NCI-H2227 (cell line): Measurements from ENCODE around the gene TAOK3.
"Not testable (repeated sequence)": the region's sequence is repeated elsewhere in the genome, so short reads cannot be mapped to it uniquely, and the experiment has no call there.

Experiments
- DNase-seq: peaks from one replicate; lab custom pipeline; 2025; ENCODE audit not compliant: unreplicated experiment; lab: John Stamatoyannopoulos, UW

TAOK3 gene

GRCh38 chr12:118304093-118304492 is 68.6 kb downstream of the TAOK3 start:
- no peak for DNase-seq

GRCh38 chr12:118302053-118302452 is 70.7 kb downstream of the TAOK3 start:
- no peak for DNase-seq

DNA sequence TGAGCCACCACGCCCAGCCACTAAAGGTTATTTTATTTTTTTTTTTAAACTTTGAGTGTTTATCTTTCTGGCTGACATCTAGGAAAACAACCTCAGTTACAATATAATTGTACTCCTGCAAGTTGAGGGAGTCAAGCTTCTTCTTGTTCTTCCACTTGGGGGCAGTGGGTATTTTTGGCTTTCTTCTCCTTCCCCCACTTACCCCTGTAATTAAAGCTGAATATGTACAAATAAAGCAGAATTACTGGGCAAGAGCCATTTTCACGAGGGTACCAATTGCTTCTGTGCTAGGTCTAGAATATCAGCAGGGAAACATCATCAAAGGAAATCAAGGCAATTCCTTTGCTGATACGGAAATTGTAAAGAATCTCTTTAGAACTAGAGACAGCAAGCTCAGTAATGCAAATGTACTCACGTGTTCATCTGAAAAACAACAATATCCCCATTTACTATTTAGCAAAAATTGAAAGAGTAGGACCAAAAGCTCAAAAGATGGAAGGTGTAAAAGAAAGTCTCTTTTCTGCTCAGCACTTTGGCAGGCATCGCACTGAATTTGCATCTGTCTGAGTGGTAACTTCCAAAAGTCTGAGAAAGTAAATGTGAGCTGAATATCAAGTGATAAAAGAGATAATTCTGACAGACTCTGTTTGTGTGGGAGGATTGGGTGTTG is 72.8 kb downstream of the TAOK3 start:
- no peak for DNase-seq

GRCh38 chr12:118297284-118297683 is 75.4 kb downstream of the TAOK3 start:
- DNase-seq: no peak

GRCh38 chr12:118292836-118293235 is 79.9 kb downstream of the TAOK3 start:
- no peak for DNase-seq

GRCh38 chr12:118290130-118290529 is 82.6 kb downstream of the TAOK3 start:
- no peak for DNase-seq

DNA sequence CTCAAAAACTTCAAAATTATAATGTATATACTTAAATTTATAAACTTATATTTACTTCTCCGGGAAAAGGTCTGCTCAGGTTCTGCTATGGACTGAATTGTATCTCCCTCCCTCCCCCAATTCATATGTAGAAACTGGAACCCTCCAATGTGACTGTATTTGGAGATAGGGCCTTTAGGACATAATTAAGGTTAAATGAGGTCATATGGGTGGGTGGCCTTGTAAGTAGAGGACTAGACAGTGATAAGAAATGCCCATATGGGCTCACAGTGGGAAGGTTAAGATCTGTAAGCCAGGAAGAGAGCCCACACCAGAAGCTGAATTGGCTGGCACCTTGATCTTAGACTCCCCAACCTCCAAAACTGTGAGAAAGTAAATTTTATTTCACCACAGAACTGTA is 84.5 kb downstream of the TAOK3 start:
- DNase-seq: no peak

DNA sequence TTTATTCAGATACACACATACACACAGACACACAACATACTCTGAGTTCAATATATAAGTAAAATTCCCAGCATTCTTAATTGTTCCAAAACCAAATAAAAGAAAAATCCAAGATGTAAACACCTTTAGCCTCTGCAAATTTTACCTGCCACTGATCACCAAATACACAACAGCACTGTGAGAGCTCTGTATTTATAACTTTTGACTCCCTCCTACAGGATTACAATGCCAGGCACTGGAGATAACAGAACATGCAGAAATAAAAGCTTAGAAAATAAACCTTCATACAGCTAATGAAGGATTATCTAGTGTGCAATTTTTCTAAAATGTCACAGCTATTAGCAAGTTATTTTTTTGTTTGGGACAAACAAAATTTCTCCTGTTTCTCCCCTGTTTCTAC is 85.0 kb downstream of the TAOK3 start:
- no peak for DNase-seq

DNA sequence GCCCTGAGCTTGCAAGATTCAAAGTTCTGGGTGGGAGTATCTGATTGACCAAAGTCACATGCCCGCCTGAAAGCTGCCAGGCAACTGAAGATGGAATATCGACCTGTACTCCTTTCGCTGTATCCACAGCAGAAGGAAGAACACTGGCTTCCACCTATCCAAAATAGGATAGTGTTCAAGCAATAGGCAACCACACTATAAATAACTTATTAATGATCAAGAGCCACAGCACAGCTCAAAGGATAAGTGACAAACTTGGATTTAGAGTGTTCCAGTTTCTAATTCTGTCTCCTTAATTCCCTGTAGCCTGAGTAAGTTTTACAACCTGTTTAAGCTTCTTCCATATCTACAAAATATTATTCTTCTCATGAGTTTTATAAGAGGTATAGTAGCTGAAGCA is 89.9 kb downstream of the TAOK3 start:
- DNase-seq: no peak

DNA sequence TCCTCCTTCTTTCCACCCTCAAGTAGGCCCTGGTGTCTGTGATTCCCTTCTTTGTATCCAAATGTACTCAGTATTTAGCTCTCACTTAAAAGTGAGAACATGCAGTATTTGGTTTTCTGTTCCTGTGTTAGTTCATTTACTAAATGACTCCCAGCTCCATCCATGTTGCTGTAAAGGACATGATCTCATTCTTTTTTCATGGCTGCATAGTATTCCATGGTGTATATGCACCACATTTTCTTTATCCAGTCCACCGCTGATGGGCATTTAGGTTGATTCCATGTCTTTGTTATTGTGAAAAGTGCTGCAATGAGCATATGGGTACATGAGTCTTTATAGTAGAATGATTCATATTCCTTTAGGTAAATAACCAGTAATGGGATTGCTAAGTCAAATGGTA is 94.4 kb downstream of the TAOK3 start:
- not testable (repeated sequence) for DNase-seq

DNA sequence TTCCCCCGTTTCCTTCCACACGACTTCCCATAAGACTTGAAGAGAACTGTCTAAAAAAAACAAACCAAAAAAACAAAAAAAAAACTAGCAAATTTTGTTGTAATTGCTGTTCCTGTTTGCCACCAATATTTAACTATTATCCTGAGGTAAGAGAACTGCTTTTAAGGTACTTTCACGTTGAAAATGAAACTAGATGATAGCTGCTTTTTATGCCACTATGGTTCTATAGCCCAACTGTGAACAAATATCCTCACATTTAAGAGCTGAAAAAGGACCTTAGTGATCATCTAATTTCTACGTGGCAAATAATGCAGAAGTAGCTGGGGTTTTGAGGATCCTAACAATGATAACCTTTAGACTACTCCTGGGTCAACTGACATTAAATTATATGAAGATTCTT is 98.6 kb downstream of the TAOK3 start:
- DNase-seq: no peak

DNA sequence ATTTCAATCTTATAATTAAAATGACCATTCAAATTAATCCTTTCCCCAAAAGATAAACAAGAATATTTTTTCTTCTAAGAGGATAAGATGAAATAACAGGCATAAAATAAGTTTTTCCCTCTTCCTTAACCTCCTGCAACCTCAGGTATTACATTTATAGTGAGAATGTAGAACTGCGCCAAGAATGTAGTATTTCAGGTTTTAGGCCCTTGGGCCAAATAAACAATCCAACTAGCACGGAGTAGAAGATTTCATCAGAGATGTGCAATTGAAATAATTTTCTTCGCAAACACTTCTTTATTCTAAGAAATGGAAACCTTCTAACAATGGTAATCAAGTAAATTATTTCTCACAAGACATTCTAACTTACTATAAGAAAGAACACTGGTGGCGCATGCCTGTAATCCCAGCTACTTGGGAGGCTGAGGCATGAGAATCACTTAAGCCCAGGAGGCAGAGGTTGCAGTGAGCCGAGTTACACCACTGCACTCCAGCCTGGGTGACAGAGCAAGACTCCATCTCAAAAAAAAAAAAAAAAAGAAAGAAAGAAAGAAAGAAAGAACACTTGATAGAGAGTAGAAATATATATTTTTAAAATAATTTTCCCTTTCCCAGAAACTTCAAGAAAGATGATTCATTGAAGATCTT is 100.8 kb downstream of the TAOK3 start:
- no peak for DNase-seq

DNA sequence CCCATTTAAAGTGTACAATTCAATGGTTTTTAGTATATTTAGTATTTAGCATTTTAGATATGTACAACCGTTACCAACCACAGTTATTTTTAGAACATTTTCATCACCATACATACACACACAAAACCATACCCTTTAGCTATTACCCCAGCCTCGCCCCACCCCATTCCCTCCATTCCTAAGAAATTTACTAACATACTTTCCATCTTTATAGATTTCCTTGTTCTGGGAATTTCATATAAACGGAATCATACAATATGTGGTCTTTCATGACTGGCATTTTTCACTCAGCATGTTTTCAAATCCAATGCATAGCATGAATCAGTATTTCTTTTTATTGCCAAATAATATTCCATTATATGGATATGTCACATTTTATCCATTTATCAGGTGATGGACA is 101.5 kb downstream of the TAOK3 start:
- no peak for DNase-seq

GRCh38 chr12:118269806-118270205 is 102.9 kb downstream of the TAOK3 start:
- DNase-seq: no peak

DNA sequence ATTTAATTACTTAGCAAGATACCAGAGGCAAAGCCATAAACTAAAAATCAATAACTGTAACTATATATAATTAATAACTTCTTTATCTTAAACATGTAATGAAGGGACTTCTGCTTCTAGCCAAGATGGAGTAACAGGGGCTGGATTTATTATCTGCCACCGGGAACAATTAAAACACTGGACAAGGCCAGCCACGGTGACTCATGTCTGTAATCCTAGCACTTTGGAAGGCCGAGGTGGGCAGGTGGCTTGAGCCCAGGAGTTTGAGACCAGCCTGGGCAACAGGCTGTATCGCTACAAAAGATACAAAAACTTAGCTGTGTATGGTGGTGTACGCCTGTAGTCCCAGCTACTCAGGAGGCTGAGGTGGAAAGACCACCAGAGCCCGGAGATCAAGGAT is 113.6 kb downstream of the TAOK3 start:
- no peak for DNase-seq

GRCh38 chr12:118256352-118256751 is 116.4 kb downstream of the TAOK3 start:
- no peak for DNase-seq

- DNase-seq: no peak
Observed at GRCh38 chr12:118249547-118249946, 123.2 kb downstream of the TAOK3 start.

GRCh38 chr12:118245886-118246285 is 126.8 kb downstream of the TAOK3 start:
- not testable (repeated sequence) for DNase-seq

DNA sequence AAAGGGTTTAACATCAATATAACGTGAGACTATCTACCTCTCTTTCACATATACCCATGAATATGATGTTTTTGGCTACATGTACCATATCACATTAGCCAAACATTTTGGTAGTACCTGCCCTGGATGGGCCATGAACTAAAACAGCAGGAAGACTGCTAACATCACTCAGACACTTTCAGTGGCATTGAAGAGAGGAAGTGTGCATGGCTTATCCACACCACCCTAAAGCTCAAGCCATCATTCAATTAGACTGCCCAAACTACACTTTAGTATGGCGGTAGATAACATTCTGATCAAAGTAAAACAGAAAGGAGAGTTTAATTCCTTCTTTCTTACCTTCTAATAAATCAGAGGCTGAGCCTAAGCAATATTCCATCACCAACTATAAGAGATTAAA is 133.8 kb downstream of the TAOK3 start:
- no peak for DNase-seq

GRCh38 chr12:118237908-118238307 is 134.8 kb downstream of the TAOK3 start:
- DNase-seq: no peak

- no peak for DNase-seq
Observed at GRCh38 chr12:118237052-118237665, 135.5 kb downstream of the TAOK3 start.

DNA sequence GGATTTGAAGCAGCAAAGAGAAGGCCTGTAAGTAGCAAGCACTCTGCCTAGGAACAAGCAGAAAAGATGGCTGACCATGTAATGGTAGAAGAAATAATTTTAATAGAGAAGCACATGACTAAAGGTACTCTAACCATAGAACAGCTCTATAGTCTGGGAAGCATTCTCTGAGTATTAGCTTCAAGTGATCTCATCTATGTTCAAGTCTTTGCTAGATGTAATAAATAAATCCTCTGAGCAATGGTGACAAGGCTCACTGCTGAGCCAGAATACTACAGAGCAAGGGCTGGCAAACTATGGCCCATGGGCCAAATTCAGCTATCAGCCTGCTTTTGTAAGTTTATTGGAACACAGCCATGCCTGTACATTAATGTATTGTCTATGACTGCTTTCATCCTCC is 152.0 kb downstream of the TAOK3 start:
- no peak for DNase-seq

GRCh38 chr12:118219772-118220171 is 152.9 kb downstream of the TAOK3 start:
- no peak for DNase-seq
